ENCODE measurements around the gene EPS8L3. TPM values are rescaled to one million over a fixed set of nuclear protein-coding genes. Genes with fewer than 3 reads are reported as not detected.

EPS8L3 gene
- total and polyA plus RNA-seq, 8 donors: 0.39 to 4.3 (median 1.4) TPM

DNA sequence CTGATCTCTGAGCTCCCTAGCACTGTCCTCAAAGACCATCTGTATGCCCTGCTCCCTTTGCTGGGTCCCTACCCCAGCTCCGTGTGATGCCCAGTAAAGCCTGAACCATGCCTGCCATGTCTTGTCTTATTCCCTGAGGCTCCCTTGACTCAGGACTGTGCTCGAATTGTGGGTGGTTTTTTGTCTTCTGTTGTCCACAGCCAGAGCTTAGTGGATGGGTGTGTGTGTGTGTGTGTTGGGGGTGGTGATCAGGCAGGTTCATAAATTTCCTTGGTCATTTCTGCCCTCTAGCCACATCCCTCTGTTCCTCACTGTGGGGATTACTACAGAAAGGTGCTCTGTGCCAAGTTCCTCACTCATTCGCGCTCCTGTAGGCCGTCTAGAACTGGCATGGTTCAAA lies 46.0 kb downstream of the EPS8L3 start:
- no peak for TF ChIP-seq CTCF (IDR thresholded peaks at IDR 0.05)
- H3K27ac ChIP-seq: no peak overlapping the region
- no peak for ATAC-seq

DNA sequence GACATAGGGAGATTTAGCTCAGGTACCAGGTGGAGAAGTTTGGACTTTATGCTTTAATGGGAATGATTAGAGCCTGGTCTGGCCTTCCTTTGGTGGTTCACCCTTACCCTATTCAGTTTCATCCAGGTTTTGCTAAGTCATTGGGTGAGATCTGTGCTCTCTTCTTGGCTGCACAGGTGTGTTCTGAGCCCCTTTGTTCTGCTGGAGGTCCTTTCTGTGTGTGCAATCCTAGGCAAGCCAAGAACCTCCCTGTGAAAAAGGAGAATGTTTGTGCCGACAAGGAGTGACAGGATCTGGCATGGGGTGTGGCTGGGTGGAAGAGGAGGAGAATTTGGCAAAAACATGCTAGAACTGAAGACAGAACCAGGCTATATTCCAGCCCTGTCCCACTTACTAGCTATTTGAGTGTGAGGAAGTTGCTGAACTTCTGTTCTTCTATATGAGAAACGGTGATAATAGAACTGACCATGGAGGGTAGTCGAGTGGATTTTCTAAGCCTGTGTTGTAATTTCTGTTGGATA lies 47.1 kb downstream of the EPS8L3 start:
- no peak for TF ChIP-seq CTCF (IDR thresholded peaks at IDR 0.05)
- no peak overlapping the region for H3K4me3 ChIP-seq
- FAIRE-seq (no peak), DNase-seq (no peak), ATAC-seq (no peak)
- H3K9me3 ChIP-seq: no peaks in the 10 kb centered on the region
- H3K36me3 ChIP-seq: no peaks in the 10 kb centered on the region
- no peaks in the 10 kb centered on the region for H3K27me3 ChIP-seq
- H3K4me1 ChIP-seq: no peaks in the 10 kb centered on the region
- intact Hi-C loops (cut with DNase I): no loop called here
- WGBS, 2 donors: 52 to 63% methylated on average over 3 of the region's 3 CpGs
- no peak overlapping the region for H3K27ac ChIP-seq

More for the DNA sequence above, 46.0 kb downstream of the EPS8L3 start:
- Histone ChIP-seq H3K36me3 (no peaks in the 10 kb centered on the region), H3K27me3 (no peaks in the 10 kb centered on the region), H3K9me3 (no peaks in the 10 kb centered on the region), H3K4me1 (no peaks in the 10 kb centered on the region), H3K4me3 (no peak overlapping the region)
- no peak for FAIRE-seq
- DNase-seq: no peak
- WGBS, 2 donors: 78 to 86% methylated on average over 5 of the region's 5 CpGs
- intact Hi-C loops (cut with DNase I): no loop called here

DNA sequence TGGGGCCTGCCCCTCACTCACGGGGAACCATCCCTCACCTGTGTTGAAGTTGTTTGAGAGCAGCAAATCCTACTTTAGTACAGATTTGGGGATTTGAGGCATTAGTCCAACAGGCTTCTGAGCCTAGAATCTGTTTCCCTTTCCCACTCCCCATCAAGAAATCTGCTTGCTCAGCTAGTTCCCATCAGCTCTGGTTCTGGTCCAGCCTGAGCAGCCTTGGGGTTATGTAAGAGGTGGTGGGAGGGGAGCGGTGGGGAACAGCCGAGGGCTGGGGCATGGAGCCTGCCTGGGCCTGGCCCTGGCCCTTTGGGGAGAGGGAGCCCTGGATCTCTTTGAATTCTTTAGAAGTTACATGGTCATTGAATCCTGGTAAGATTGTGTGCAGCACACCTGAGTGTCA lies 47.6 kb downstream of the EPS8L3 start:
- no peak for TF ChIP-seq CTCF (IDR thresholded peaks at IDR 0.05)
- WGBS, 2 donors: 78 to 84% methylated on average over 3 of the region's 3 CpGs
- Histone ChIP-seq H3K4me3 (no peak overlapping the region), H3K27me3 (no peaks in the 10 kb centered on the region), H3K9me3 (no peaks in the 10 kb centered on the region), H3K4me1 (no peaks in the 10 kb centered on the region), H3K27ac (no peak overlapping the region), H3K36me3 (no peaks in the 10 kb centered on the region)
- DNase-seq (no peak), FAIRE-seq (no peak), ATAC-seq (no peak)
- intact Hi-C loops (cut with DNase I): no loop called here

DNA sequence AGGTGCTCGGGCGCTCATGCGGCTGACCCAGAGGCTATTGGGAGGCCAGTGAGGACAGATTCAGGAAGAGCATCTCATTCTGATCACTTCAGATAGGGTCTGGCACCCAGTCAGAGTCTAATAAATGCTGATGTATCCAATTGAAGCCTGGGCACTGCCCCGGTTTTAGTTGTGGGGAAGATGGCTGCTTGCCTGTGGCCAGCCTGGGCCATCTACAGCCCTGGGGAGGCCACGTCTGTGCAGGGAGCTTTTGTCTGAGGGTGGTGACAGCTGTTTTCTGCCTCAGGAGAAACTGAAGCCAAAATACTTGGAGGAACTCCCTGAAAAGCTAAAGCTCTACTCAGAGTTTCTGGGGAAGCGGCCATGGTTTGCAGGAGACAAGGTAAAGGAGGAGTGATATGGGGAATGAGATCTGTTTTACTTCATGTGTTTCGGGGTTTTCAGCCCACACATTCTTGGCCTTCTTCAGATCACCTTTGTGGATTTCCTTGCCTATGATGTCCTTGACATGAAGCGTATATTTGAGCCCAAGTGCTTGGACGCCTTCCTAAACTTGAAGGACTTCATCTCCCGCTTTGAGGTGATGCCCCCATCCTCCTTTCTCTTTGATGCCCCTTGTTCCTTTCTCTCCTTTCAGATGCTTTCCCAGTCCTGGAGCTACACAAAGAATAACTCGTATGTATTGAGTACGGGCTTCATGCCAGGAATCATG lies 48.9 kb downstream of the EPS8L3 start:
- H3K27ac ChIP-seq: no peak overlapping the region
- no peaks in the 10 kb centered on the region for H3K36me3 ChIP-seq
- no peak for TF ChIP-seq CTCF (IDR thresholded peaks at IDR 0.05)
- intact Hi-C loops (cut with DNase I): no loop called here
- H3K4me1 ChIP-seq: no peaks in the 10 kb centered on the region
- ATAC-seq (no peak), FAIRE-seq (no peak), DNase-seq (no peak)
- no peaks in the 10 kb centered on the region for H3K27me3 ChIP-seq
- 82 to 83% methylated on average over 12 of the region's 12 CpGs for WGBS, 2 donors
- no peak overlapping the region for H3K4me3 ChIP-seq
- no peaks in the 10 kb centered on the region for H3K9me3 ChIP-seq

DNA sequence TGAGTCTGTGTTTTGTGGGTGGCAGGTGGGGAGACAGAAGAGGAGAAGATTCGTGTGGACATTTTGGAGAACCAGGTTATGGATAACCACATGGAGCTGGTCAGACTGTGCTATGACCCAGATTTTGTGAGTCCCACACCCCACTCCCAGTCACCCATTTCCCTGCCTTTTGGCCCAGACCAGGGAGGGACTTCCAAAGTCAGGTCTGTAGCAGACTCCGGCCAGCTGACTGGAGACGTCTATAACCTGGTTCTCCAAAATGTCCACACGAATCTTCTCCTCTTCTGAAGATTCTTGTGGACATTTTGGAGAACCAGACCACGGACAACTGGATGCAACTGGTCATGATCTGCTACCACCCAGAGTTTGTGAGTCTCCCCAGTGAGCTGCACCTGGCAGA lies 50.1 kb downstream of the EPS8L3 start:
- no peaks in the 10 kb centered on the region for H3K27me3 ChIP-seq
- no peak for TF ChIP-seq CTCF (IDR thresholded peaks at IDR 0.05)
- no peaks in the 10 kb centered on the region for H3K9me3 ChIP-seq
- H3K36me3 ChIP-seq: no peaks in the 10 kb centered on the region
- ATAC-seq (no peak), FAIRE-seq (no peak), DNase-seq (no peak)
- H3K27ac ChIP-seq: no peak overlapping the region
- 64 to 83% methylated on average over 5 of the region's 5 CpGs for WGBS, 2 donors
- no peaks in the 10 kb centered on the region for H3K4me1 ChIP-seq
- H3K4me3 ChIP-seq: no peak overlapping the region
- intact Hi-C loops (cut with DNase I): no loop called here
